IPS DF 4.7 (cell line): ENCODE data around the gene DAGLB.

Source experiments
- DNase-seq: peaks from one replicate; pipeline ENCODE4 v3.0.0-alpha.2; 2013; ENCODE audit warnings: low spot score; ENCODE audit errors: extremely low read depth

The DAGLB gene

DNA sequence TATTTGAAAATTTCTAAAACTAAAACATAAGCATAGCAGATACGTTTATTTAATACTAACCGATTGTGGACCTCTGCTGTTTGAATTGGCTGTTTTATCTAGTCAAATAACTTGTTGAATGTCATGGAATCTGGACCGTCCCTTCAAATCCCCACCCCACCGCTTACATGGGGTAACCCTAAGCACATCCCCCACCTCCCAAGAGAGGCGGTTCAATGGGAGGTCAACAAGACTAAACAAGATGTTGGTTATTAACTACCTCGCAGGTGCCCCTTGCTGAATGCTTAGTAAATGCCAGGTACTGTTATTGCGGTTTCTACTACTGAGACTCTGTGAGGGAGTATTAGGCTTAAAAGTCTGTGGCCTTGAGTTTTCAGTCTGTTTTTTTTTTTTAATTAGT is 70.9 kb downstream of the DAGLB start:
- DNase-seq = no peak

DNA sequence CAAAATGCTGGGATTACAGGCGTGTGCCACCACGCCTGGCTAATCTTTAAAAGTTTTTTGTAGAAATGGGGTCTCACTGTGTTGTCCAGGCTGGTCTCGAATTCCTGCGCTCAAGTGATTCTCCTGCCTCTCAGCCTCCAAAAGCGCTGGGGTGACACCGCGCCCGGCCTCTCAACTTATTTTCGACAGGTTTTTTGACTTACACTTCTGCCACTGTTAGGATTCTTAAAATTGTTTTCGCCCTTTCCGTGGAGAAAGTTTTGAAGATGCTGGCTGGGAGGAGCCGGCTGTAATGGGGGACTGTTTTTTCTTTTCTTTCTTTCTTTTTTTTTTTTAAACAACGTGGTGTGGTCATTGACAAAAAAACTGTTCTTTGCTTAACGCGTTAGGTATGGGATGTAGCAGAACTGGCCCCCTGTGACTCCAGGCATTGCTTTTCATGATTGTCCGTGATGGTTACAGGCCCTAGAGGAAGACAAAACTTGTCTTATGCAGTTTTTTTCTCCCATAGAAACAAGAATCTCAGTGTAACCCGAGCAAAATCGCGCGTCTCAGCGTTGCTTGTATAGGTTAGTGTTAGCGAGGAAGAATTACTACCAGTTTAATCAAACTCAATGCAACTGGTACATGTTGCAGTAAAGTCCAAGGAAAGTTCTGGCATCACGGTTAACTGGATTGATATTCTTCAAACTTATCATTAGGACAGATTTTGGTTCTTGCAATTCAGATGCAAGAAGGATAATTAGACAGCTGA is 72.2 kb downstream of the DAGLB start:
- no peak for DNase-seq

DNA sequence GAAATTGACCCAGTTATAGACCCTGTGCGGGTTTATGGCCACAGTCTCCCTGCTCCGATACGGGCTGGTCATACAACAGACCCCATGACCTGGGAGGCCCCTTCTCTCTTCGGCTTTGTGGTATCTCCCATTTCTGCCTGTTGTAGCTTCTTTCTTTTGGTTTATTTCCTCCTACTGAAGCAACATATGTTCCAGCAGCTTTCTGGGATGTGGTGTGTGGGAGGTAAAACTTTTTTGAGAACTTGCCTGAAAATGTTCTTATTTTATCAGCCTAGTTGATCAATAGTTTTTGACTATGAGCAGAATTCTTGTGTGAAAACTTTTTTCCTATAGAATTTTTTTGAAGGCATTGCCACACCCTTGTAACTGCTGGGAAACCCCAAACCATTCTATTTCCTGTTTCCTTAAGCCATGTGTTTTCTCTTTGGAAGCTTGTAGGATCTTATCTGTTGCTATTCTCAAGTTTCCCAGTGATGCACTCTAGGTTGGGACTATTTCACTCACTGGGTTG is 80.0 kb downstream of the DAGLB start:
- DNase-seq = no peak

DNA sequence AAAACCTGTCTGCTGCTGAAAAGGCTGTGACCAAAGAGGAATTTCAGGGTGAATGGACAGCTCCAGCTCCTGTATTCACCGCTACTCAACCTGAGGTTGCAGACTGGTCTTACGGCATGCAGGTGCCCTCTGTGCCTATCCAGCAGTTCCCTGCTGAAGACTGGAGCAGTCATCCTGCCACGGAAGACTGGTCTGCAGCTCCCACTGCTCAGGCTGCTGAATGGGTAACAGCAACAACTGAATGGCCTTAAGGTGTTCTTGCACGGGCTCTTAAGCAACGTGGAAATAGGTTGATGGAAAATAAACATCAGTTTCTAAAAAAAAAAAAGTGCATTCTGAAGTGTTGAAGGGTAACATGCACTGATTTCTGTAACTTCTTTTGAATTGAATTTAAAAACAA is 82.3 kb downstream of the DAGLB start:
- DNase-seq = no peak

DNA sequence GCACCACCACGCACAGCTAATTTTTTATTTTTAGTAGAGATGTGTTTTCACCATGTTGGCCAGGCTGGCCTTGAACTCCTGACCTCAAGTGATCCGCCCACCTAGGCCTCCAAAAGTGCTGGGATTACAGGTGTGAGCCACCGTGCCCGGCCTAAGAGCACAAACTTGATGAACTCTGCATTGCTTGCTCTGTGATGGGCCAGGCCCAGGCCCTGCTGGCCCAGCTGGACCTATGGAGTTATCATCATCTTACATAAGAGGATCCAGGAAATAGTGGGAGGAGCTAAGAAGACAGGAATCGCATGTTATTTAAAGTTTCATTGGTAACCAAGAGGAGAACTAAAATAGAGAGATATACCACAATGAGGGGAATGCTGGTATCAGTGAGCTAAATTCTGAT is 86.9 kb downstream of the DAGLB start:
- DNase-seq = no peak

DNA sequence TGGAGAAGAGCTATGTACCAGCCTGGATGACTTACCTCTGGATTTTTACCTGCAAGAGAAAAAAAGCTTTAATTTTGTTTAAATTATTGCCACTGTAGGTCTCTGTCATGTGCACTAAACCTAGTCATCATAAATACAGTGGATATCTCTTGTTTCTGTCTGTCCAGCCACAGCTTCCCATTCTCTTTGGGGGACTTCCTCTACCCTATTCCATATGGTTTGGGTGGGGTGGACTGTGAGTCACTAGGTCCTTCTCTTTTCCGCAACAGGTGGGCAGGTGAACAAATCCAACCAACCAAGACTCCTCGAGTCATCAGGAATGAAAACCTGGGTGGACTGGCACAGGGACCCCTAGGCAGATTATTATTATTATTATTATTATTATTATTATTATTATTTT is 88.0 kb downstream of the DAGLB start:
- no peak for DNase-seq
